ENCODE measurements around the gene MAB21L3.

MAB21L3 gene

DNA sequence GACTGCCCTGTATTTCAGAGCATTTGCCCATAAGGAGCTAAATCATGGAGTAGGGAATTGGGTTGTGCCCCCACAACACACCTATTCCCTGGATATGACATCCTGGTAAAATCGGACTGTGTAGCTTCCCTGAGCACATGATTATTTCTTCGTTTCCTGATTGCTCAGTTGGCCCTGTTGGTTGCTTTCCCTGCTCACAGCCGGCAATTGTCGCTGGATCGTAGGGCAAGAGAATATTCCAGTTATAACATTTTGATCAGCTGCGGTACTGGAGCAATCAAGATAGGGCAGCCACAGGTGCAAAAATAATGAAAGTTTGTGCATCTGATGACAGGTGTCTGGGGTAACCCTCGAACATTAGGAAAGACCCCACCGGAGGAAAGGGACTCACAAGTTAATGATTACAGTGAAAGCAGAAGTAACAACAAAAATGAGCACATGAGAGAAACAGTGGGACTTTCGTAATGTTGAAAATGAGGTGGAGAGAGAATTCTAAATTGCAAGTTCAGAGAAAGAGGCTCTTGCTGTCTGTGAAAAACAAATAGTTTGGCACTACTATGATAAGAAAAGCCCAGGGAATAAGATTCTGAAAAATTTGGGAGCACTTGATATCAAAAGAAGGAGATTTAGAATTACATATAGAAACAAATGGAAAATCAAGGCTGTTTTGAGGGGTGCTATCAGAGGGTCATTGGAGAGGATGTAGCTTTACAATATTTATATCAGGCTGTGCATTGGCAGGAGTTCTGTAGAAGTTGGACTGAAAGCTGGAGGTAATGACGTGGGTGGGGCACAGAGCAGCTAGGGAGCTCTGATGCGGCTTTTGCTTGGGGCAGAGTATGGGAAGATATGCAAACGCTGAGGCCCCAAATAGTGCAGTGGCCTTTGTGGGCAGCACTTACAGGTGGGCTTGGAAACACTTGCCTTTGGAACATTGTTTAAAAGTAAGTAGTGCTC lies at the start of gene MAB21L3:
Gene MAB21L3 (plus strand): TSS at position 833 of the 957 bp plus-strand sequence. CDS start 1,217 bp downstream, outside the sequence.
- no peak for TF ChIP-seq CTCF (conservative IDR thresholded peaks at IDR 0.05; ENCODE audit: low read depth, low read length)
- DNase-seq (ENCODE audit: low read depth), result no peak
- H3K4me3 ChIP-seq (ENCODE audit: low read length), result no peak within 1 kb of the TSS

- DNase-seq (ENCODE audit: low read depth), result no peak
- H3K4me3 ChIP-seq (ENCODE audit: low read length), result no peak overlapping the region
- no peak for TF ChIP-seq CTCF (conservative IDR thresholded peaks at IDR 0.05; ENCODE audit: low read depth, low read length)
These were observed 49.0 kb upstream of the MAB21L3 start for GRCh38 chr1:116062201-116062600.

DNA sequence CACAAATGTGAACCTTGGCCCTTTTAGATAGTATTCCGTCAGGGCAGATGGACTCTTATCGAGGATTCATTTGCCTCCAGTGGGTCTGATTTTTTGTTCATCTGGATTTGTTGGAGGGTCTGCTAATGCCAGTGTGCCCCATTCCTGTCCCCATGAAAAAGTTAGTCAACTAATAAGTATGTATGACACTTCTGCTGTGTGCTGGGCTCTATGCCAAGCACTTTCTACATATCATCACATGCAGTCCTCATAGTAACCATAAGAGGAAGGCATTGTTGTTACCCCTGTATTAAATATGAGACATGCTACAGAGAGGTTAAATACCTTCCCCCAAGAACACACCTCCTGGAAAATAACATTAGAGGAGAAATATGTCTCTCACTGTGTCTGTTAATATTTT lies 46.6 kb upstream of the MAB21L3 start:
- no peak for DNase-seq (ENCODE audit: low read depth)
- TF ChIP-seq CTCF (conservative IDR thresholded peaks at IDR 0.05; ENCODE audit: low read depth, low read length), result no peak
- no peak overlapping the region for H3K4me3 ChIP-seq (ENCODE audit: low read length)

DNA sequence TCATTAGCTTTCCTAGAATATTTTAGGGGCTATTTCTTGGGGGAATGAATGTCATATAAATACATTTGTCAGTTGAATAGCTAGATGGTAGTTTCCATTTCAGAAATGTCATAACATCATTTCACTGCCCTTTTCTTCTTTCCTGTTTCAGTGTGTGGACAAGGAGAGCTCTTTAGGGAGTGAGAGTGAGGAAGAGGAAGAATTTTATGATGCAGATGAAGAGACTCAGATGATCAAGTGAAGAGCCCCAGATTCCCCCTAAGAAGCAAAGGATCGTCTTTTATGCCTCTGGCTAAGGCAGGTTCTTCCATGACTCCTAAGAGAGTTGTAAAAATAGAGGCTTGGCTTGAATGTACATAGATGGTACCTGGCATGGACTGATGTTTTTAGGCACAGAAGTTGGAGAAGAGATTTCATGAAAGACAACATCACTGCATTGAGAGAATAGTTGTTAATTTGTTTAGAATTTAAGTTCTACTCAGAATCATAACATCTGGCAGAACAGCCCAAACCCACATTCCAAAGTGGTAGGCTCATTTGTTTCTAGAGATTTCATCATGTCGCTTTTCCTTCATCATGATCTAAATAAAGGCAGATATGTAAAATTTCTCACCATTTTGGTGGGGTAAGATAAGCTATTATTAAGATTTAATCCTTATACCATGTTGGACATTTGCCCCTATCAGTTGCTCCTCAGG lies 44.2 kb upstream of the MAB21L3 start:
- TF ChIP-seq CTCF (conservative IDR thresholded peaks at IDR 0.05; ENCODE audit: low read depth, low read length), result no peak
- H3K4me3 ChIP-seq (ENCODE audit: low read length), result no peak overlapping the region
- no peak for DNase-seq (ENCODE audit: low read depth)

DNA sequence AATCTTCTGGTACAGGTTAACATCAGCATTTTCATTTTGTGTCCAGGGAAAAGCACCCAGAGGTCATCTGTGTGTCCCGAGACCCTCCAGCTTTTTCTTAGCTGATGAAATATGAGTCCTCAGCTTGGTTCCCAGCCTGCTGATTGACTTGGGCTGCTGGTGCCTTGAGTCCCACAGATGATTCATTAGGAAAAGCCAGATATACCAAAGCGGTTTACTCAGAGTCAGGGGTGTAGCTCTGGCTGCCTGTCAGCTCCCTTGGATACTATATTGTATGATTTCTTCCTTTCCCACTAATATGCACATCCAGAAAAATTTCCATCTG lies 43.7 kb upstream of the MAB21L3 start:
- no peak overlapping the region for H3K4me3 ChIP-seq (ENCODE audit: low read length)
- no peak for TF ChIP-seq CTCF (conservative IDR thresholded peaks at IDR 0.05; ENCODE audit: low read depth, low read length)
- no peak for DNase-seq (ENCODE audit: low read depth)

DNA sequence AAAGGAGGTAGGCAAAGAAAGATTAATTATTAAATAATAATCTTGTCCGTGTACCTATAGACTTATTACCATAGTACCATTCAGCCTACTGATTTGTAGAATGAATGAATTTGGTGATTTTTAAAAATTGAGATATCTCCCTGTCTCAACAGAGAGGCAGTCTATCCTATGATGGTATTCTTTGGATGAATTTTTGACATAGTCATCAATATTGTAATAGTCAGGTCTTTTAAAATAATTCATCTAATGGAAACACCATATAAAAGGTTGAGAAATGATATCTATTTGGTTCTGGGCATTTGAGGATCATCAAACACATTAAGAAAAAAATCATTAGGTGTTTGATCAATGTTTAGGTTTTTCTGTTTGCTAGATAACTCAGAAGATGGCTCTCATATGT lies 35.6 kb upstream of the MAB21L3 start:
- H3K4me3 ChIP-seq (ENCODE audit: low read length), result no peak overlapping the region
- no peak for TF ChIP-seq CTCF (conservative IDR thresholded peaks at IDR 0.05; ENCODE audit: low read depth, low read length)
- DNase-seq (ENCODE audit: low read depth), result no peak
